Rectal smooth muscle tissue (tissue), 1 donor: ENCODE data around the gene LINC00305.

Source experiments
- H3K27ac ChIP-seq: one replicate; pipeline ENCODE4 v1.7.0; 2013; ENCODE audit warnings: low read depth, low read length, inconsistent platforms
- H3K27me3 ChIP-seq: one replicate; pipeline ENCODE4 v1.7.0; 2013; ENCODE audit warnings: low read length; ENCODE audit not compliant: control insufficient read depth, insufficient read depth
- H3K36me3 ChIP-seq: one replicate; pipeline ENCODE4 v1.7.0; 2013; ENCODE audit warnings: low read length; ENCODE audit not compliant: control insufficient read depth, insufficient read depth
- H3K4me1 ChIP-seq: one replicate; pipeline ENCODE4 v1.7.0; 2013; ENCODE audit warnings: low read length; ENCODE audit not compliant: control insufficient read depth, insufficient read depth
- H3K4me3 ChIP-seq: one replicate; pipeline ENCODE4 v1.7.0; 2013; ENCODE audit warnings: low read length
- H3K9ac ChIP-seq: one replicate; pipeline ENCODE4 v1.7.0; 2013; ENCODE audit warnings: low read length

LINC00305 gene

DNA sequence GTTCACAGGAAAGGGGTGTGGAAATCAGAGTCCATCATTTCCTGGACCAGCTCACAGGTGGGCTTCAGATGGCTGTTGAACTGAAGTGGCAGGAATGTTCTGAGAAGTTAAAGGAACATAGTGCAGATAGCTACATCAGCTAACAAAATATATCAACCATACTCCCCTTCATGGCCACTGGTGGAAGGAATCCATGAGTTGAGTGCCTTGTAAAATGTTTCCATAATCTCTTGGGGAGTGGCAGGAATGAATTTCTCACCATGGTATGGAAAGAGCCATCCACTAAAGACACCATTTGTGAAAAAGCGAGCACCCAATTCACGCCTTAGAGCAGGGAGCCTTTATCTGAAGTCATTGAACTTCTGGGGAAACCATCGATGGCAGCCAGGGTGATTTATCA is at the start of gene LINC00305:
Gene LINC00305 (minus strand): TSS at position 101 of the 400 bp plus-strand sequence.
- Histone ChIP-seq H3K27me3 (no peaks in the 10 kb centered on the region), H3K4me3 (no peak within 1 kb of the TSS), H3K9ac (no peak within 1 kb of the TSS), H3K27ac (no peak within 1 kb of the TSS), H3K36me3 (no peaks in the 10 kb centered on the region), H3K4me1 (no peaks in the 10 kb centered on the region)

DNA sequence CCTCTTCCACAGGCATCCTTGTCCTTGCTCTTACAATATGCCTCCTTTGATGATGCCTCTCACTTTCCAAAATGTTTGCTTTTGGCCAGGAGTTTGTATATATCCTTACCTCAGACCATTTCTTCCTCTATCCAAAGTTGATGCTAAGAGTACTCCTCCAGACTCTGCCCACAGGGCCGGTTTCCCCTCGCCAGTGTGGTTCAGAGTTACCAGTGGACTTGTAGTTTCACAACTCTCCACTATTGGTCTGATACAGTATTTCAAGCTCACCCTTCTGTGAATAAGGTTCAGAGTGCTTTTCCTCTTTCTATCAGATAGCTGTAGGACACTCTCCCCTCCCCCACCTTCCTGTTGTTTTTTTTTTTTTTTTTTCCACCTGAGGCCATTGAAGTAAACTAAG is 42.2 kb upstream of the LINC00305 start:
- Histone ChIP-seq H3K27ac (no peak overlapping the region), H3K4me1 (no peaks in the 10 kb centered on the region), H3K4me3 (no peak overlapping the region), H3K36me3 (no peaks in the 10 kb centered on the region), H3K9ac (no peak overlapping the region), H3K27me3 (no peaks in the 10 kb centered on the region)

DNA sequence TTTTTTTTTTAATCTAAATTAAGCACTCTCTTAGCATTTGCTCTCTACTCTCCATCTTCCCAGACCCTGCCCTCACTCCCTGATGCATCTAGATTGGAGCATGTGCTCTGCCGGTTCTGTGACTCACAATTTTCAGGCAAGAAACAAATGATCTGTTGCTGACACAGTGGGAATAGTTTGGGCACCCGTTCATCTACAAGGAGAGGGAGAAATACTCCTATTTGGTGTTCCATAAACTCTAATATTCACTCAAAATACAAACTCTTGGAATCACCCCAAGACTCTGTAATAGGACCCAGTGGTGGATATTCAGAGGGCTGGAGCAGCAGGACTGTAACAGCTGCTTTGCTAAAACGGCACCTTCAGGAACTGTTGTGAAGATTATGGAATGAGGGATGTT is 37.1 kb upstream of the LINC00305 start:
- Histone ChIP-seq H3K27me3 (no peaks in the 10 kb centered on the region), H3K9ac (no peak overlapping the region), H3K36me3 (no peaks in the 10 kb centered on the region), H3K27ac (no peak overlapping the region), H3K4me3 (no peak overlapping the region), H3K4me1 (no peaks in the 10 kb centered on the region)

DNA sequence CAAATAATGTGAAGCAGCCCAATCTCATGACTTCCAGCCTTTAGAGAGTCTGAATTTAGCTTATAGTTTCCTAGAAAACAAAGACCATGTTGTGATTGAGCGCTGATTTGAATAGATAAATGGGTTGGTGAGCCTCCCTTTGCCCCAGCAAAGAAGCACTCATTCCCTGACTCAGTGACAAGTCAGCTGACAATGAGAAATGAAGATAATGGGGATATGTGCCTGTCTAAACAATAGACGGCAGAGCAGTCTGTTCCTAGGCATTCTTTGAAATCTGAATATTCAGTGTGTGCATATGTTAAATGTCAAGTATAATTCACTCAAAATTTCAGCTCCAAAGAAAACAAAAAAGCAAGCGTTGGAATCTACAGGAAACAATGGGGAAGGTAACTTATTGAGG is 34.8 kb upstream of the LINC00305 start:
- Histone ChIP-seq H3K4me1 (no peaks in the 10 kb centered on the region), H3K9ac (no peak overlapping the region), H3K36me3 (no peaks in the 10 kb centered on the region), H3K4me3 (no peak overlapping the region), H3K27me3 (no peaks in the 10 kb centered on the region), H3K27ac (no peak overlapping the region)

DNA sequence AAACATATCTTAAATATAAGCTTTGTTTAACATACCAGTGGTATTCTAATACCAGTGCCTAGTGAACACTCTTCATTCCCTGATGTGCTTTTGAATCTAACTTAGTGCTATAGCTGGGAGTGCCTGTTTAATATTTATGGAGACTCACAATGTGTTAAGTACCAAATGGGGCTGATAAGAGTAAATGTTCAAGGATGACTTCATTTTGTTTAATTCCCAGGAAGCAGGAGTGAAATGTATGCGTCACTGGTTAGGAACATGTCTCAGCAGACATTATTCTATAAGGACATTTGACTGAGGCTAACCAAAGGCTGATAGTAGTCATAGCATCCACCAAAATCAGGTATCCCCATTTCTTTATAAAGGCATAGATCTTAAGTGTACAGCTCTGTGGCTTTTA is 31.7 kb upstream of the LINC00305 start:
- Histone ChIP-seq H3K36me3 (no peaks in the 10 kb centered on the region), H3K27ac (no peak overlapping the region), H3K4me3 (no peak overlapping the region), H3K27me3 (no peaks in the 10 kb centered on the region), H3K4me1 (no peaks in the 10 kb centered on the region), H3K9ac (no peak overlapping the region)

DNA sequence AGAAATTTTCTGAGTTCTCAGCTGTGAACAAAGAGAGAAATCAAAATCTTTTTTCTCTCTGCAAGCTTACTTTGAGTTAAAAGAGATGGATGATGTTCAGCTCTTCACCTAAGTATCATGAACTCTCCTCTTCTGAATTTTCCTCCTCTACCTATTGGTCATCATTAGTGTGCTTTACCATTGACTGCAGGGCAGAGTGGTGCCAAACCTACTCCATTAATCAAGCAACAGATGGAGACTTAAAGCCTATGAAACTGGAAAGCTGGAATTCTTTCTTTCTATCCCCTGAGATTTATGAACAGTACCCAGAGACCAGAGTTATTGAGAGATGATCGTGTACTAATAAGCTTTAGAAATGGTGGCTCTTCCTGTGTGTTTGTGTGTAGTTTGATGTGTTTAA is 31.3 kb upstream of the LINC00305 start:
- Histone ChIP-seq H3K4me1 (no peaks in the 10 kb centered on the region), H3K36me3 (no peaks in the 10 kb centered on the region), H3K27me3 (no peaks in the 10 kb centered on the region), H3K4me3 (no peak overlapping the region), H3K9ac (no peak overlapping the region), H3K27ac (no peak overlapping the region)

DNA sequence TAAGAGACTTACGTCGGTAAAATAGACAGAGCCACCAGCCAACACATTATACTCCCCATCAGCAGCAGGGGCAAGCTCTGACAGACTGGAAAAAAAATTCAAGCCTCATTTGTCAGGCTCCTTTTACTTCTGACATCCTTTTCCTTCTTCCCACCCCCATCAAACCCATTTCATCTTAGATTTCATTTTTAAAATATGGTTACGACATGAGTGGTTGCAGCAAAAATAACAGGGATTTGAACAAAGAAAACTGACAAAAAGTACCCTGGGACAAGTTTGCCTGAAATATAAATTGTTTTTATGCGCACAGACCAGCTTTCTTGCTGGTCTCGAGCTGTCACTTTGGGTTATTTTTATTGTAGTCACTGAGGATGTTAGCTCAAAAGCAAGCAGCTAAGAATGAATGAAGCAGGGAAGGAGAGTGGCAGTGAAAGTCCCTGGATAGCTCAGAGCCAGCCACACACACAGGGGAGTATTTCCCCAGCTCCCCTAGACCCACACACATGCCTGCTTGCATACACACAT is 30.7 kb upstream of the LINC00305 start:
- no peak overlapping the region for H3K9ac ChIP-seq
- H3K36me3 ChIP-seq, result no peaks in the 10 kb centered on the region
- H3K4me3 ChIP-seq, result no peak overlapping the region
- H3K27me3 ChIP-seq, result no peaks in the 10 kb centered on the region
- H3K27ac ChIP-seq, result no peak overlapping the region
- no peaks in the 10 kb centered on the region for H3K4me1 ChIP-seq

DNA sequence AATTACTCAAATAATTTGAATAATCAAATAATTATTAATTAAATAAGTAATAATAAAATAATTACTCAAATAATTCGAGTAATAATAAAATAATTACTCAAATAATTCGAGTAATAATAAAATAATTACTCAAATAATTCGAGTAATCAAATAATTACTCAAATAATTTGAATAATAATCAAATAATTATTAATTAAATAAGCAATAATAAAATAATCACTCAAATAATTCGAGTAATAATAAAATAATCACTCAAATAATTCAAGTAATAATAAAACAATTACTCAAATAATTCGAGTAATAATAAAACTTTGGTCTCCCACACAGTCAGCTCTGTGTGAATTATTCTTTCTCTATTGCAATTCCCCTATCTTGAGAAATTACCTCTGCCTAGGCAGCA is 30.0 kb upstream of the LINC00305 start:
- Histone ChIP-seq H3K36me3 (no peaks in the 10 kb centered on the region), H3K27me3 (no peaks in the 10 kb centered on the region), H3K4me1 (no peaks in the 10 kb centered on the region), H3K9ac (no peak overlapping the region), H3K4me3 (no peak overlapping the region), H3K27ac (no peak overlapping the region)

DNA sequence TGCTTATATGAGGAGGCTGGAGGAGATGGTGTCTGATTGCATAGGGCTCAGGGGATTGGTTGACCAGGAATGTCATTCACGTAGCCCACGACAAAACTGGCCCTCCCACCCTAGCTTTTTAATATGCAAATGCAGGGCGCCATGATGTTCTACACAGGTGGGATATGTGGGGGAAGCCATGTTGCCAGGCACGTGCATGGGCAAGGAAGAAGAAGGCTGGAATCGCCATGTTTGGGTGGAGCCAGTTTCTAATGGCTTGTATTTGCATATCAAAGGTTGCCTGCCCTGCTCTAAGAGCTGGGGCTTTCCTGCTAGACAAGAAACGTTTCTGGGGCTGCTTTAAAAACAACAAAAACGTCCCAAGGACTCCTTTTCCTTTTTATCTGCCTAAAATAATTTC is 26.5 kb upstream of the LINC00305 start:
- Histone ChIP-seq H3K4me3 (no peak overlapping the region), H3K36me3 (no peaks in the 10 kb centered on the region), H3K27ac (no peak overlapping the region), H3K9ac (no peak overlapping the region), H3K27me3 (no peaks in the 10 kb centered on the region), H3K4me1 (no peaks in the 10 kb centered on the region)

DNA sequence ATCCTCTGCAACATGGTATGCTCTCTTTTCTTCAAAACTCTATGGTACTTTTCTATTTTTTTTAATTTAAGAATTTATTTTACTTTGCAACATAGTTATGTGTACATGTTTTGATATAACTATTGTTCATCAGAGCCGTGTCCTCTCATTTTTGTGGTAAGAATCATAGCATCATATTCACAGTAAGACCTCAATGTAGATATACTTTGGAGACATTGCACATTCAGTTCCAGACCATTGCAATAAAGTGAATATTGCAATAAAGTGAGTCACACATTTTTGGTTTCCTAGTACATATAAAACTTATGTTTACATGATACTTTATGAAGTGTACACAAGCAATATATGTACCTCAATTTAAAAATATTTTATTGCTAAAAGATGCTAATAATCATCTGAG is 22.7 kb upstream of the LINC00305 start:
- H3K4me3 ChIP-seq, result no peak overlapping the region

DNA sequence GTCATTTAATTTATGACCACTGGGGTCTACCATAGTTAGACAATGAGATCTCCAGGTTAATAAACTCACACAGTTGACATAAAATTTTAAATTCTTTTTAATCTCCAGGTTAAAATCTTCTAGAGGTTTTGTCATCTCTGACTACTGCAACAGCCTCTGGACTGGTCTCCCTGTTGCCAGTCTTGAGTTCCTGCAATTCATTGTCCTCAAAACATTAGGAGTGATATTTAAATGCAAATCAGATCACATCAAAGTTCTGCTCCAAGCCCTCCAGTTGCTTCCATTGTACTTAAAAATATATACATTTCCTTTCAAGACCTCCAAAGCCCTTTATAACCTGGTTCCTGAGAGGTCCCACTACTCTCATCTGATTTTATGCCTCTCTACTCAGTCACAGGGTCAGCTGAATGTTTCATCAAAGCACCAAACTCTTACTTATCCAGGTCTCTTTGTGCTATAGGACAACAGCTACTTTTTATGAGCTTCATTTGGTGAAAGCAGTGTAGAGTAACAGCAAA is 18.6 kb upstream of the LINC00305 start:
- Histone ChIP-seq H3K4me1 (no peaks in the 10 kb centered on the region), H3K27me3 (no peaks in the 10 kb centered on the region), H3K9ac (no peak overlapping the region), H3K4me3 (no peak overlapping the region), H3K36me3 (no peaks in the 10 kb centered on the region), H3K27ac (no peak overlapping the region)

More for the DNA sequence above, 22.7 kb upstream of the LINC00305 start:
- Histone ChIP-seq H3K9ac (no peak overlapping the region), H3K27me3 (no peaks in the 10 kb centered on the region), H3K27ac (no peak overlapping the region), H3K4me1 (no peaks in the 10 kb centered on the region), H3K36me3 (no peaks in the 10 kb centered on the region)

DNA sequence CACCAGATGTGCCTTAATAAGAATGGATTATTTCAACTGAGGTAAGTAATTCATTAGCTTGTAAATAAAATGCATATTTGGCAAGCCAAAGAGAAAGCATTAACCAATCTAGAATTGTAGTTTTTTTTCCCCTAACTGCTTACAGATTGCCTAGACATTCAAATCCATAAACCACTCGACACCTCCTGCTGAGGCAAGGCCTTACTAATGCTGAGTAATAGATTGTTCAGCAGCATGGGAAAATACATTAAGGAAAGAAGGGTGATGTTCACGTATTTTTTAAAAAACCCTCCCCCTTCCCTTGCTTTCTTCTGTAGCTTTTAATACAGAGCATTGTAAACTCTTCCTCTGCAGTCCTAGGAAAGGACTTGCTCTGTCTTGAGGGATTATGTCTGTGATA is 17.0 kb upstream of the LINC00305 start:
- Histone ChIP-seq H3K9ac (no peak overlapping the region), H3K4me3 (no peak overlapping the region), H3K4me1 (no peaks in the 10 kb centered on the region), H3K27me3 (no peaks in the 10 kb centered on the region), H3K27ac (no peak overlapping the region), H3K36me3 (no peaks in the 10 kb centered on the region)

DNA sequence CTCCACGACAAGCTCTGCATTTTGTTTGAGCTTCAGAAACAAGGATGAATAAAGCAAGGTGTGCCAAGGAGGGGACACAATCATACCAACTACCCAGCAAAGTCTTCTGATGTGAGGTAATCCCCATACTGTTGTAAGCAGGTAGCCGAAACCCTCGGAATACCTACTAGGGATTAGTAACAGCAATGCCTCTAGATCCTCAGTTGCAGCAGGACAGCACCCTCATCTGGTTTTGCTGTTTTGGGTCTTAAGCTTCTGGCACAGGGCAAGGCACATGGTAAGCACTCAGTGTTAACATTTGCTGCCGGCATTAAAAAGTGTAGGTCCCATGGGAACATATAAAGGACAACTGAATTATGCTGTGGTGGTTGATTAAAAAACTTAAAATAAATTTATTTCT is 16.0 kb upstream of the LINC00305 start:
- H3K27ac ChIP-seq, result no peak overlapping the region
- no peaks in the 10 kb centered on the region for H3K36me3 ChIP-seq
- H3K9ac ChIP-seq, result no peak overlapping the region
- no peak overlapping the region for H3K4me3 ChIP-seq
- no peaks in the 10 kb centered on the region for H3K27me3 ChIP-seq
- no peaks in the 10 kb centered on the region for H3K4me1 ChIP-seq
